ENCODE data around the gene CNGB1.
"Not testable (repeated sequence)": the region's sequence is repeated elsewhere in the genome, so short reads cannot be mapped to it uniquely, and the experiment has no call there.

The CNGB1 gene

GRCh38 chr16:57855188-57855587 lies 115.7 kb downstream of the CNGB1 start:
- CTCF ChIA-PET, result interaction anchor here (0.8 to 1.0 kb wide), 2 partner anchors 9 to 206 kb away, joined by 3 to 4 read pairs; no protein-coding TSS in a partner anchor

GRCh38 chr16:57852189-57852588 lies 118.7 kb downstream of the CNGB1 start:
- no peak for DNase-seq (ENCODE audit: low read depth, low spot score)
- H3K4me3 ChIP-seq (ENCODE audit: low read depth, low read length), result no peak overlapping the region
- ChIA-PET CTCF (interaction anchor here (1.3 to 2.0 kb wide), 2 partner anchors 11 to 18 kb away, joined by 3 to 15 read pairs; no protein-coding TSS in a partner anchor), POLR2A (no interaction called here)
- TF ChIP-seq CTCF (IDR thresholded peaks at IDR 0.05; ENCODE audit: insufficient read depth, low read length, missing control alignments), result no peak

More at GRCh38 chr16:57855188-57855587, 115.7 kb downstream of the CNGB1 start:
- no peak overlapping the region for H3K4me3 ChIP-seq (ENCODE audit: low read depth, low read length)
- POLR2A ChIA-PET, result no interaction called here
- DNase-seq (ENCODE audit: low read depth, low spot score), result no peak
- TF ChIP-seq CTCF (IDR thresholded peaks at IDR 0.05; ENCODE audit: insufficient read depth, low read length, missing control alignments), result no peak

GRCh38 chr16:57848181-57848580 lies 122.7 kb downstream of the CNGB1 start:
- POLR2A ChIA-PET, result interaction anchor here (1.0 kb wide), 1 partner anchor 22 kb away, joined by 3 read pairs; no protein-coding TSS in a partner anchor
- CTCF ChIA-PET, result interaction anchor here (0.9 to 2.0 kb wide), 4 partner anchors 11 to 75 kb away, joined by 3 to 8 read pairs (median 6); no protein-coding TSS in a partner anchor
- no peak overlapping the region for H3K4me3 ChIP-seq (ENCODE audit: low read depth, low read length)
- no peak for DNase-seq (ENCODE audit: low read depth, low spot score)
- TF ChIP-seq CTCF (IDR thresholded peaks at IDR 0.05; ENCODE audit: insufficient read depth, low read length, missing control alignments), result no peak

- DNase-seq (ENCODE audit: low read depth, low spot score); POLR2A ChIA-PET; H3K4me3 ChIP-seq (ENCODE audit: low read depth, low read length): not testable (repeated sequence)
- CTCF ChIA-PET, result interaction anchor here (1.0 kb wide), 1 partner anchor 12 kb away, joined by 3 read pairs; no protein-coding TSS in a partner anchor
Observed at GRCh38 chr16:57846931-57847330, 124.0 kb downstream of the CNGB1 start.

- DNase-seq (ENCODE audit: low read depth, low spot score), result no peak
- POLR2A ChIA-PET, result no interaction called here
- CTCF ChIA-PET, result interaction anchor here (1.0 kb wide), 1 partner anchor 13 kb away, joined by 3 read pairs; no protein-coding TSS in a partner anchor
- TF ChIP-seq CTCF (IDR thresholded peaks at IDR 0.05; ENCODE audit: insufficient read depth, low read length, missing control alignments), result no peak
- no peak overlapping the region for H3K4me3 ChIP-seq (ENCODE audit: low read depth, low read length)
Observed at GRCh38 chr16:57846078-57846697, 124.7 kb downstream of the CNGB1 start.

- ChIA-PET CTCF (no interaction called here), POLR2A (no interaction called here)
- H3K4me3 ChIP-seq (ENCODE audit: low read depth, low read length), result no peak overlapping the region
- no peak for DNase-seq (ENCODE audit: low read depth, low spot score)
- no peak for TF ChIP-seq CTCF (IDR thresholded peaks at IDR 0.05; ENCODE audit: insufficient read depth, low read length, missing control alignments)
Observed at GRCh38 chr16:57845115-57845514, 125.8 kb downstream of the CNGB1 start.

Data from AG04449 (cell line).